Stimulated activated naive CD8-positive, alpha-beta T cell treated with anti-CD3 and anti-CD28 coated beads, Interleukin-15, Interleukin-2, amounts not matched to agents 100 U/mL and 50 U/mL, for 24 hours (primary cell): ENCODE measurements around the gene C1QTNF1.

Experiments used
- ATAC-seq: fragments of 150-1000 bp; cut with Tn5 transposase; one replicate; pipeline ENCODE4 v1.10.0; 2021
- DNase-seq: peaks from one replicate; pipeline ENCODE4 v3.0.0; 2021

Gene C1QTNF1, protein sequence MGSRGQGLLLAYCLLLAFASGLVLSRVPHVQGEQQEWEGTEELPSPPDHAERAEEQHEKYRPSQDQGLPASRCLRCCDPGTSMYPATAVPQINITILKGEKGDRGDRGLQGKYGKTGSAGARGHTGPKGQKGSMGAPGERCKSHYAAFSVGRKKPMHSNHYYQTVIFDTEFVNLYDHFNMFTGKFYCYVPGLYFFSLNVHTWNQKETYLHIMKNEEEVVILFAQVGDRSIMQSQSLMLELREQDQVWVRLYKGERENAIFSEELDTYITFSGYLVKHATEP

DNA sequence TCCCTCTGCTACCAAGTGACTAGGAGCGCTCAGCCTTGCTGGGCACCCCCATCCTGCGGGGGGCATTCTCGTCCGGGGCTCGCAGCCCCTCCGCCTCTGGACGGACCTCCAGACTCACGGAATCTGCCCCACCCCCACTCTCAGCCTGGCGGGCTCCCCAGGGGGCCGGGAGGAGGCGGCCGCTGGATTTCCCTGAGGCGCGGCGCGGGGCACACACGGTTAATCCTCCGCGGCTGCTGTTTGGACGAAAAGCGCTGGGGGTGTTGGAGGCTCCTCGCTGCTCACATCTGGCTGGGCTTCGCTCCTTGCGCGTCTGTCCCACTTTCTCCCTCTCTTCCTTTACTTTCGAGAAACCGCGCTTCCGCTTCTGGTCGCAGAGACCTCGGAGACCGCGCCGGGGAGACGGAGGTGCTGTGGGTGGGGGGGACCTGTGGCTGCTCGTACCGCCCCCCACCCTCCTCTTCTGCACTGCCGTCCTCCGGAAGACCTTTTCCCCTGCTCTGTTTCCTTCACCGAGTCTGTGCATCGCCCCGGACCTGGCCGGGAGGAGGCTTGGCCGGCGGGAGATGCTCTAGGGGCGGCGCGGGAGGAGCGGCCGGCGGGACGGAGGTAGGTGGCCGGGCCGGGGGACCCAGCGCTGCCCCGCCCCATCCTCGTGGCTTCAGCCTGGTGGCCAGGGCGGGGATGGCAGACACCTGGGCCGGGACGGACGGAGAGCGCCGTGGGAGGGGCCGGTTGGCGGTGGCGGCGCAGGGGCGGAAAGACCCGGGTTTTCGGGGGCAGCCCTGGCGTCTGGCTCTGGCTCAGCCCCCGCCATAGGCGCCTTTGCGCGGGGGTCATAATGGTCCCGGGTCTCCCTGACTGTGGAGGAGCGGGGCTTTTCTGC is at the start of gene C1QTNF1:
Gene C1QTNF1 (plus strand): TSS at position 284 of the 886 bp plus-strand sequence. CDS start 19,800 bp downstream, outside the sequence.
- DNase-seq = peak; percentile 58

DNA sequence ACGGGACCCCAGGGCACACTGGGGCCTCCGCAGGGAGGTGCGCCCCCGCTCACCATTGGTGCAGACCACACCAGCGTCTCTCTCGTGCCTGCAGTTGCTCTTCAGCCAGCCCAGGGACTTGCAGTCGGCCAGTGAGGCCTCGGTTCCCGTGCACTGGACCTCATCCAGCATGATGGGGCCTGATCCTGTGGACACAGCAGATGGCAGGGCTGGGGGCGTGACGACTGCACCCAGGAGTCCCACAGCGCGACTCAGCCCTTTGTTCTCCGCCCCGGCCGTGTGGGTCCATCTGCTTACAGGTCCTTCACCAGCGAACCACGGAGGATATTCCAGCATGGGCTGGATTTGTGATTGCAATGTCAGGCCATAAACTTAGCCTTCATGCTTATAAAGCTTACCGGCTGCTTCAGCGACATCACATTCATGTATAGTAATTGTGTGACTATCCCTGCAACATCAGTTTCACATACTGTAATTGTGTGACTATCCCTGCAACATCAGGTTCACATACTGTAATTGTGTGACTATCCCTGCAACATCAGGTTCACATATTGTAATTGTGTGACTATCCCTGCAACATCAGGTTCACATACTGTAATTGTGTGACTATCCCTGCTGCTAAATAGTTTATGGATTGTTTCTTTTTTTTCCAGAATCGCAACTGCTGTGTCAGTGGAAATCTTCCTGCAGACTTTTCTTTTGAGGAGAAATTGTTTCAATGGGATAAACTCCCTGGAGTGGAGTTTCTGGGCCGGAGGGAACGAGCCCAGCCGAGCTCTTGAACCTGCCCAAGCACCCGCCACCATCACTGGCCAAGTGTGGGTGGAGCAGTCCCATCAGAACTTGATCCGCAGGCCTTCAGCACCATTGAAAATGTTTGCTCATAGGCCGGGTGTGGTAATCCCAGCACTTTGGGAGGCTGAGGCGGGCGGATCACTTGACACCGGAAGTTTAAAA is 49.1 kb upstream of the C1QTNF1 start:
- ATAC-seq = no peak
- DNase-seq = no peak

More for the DNA sequence above, at the start of gene C1QTNF1:
- ATAC-seq = peak; percentile 67

DNA sequence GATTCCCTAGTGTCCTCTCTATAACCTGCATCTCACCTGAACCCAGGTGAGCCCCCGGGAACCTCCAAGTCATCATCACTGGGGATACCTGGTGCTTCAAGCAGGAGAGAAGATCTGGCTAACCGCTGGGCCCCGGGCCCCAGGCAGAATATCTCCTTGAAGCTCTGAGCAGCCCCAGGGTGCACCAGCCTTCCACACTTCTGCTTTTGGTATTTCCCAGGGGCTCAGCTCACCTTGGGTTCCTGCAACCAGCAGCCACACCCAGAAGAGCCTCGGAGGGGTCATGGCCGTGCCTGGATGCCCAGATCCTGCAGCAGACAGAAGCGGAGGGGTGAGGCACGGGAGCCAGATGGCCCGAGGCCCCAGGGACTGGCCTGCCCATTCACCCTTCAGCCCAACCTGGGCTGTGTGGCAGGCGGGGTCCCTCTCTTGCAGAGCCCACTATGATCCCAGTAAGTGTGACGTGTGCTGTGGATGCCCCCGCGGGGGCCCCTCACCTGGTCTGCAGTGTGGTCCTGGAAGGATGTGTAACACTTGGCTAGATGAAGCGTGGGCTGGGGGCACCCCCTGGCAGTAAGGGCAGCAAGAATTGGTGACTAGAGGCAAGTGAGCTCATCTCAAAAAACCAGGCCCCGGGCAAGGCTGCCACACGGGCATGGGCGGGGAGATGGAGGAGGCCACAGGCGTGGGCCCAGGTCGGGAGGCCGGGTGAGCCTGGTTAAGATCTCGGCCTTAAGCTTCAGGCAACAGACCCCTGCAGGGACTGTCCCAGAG is 46.9 kb upstream of the C1QTNF1 start:
- ATAC-seq = no peak
- no peak for DNase-seq

DNA sequence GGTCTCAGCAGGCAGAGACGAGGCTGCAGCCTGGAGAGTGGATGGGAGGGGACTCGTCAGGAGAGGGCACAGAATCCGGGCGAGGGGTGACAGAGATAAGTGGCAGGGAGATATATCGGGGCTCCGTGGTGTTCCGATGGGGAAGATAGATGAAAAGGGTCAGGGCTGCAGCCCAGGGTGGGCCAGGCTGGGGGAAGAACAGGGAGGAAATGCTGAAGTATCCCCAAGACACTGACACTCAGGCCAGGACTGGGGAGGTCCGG is 46.4 kb upstream of the C1QTNF1 start:
- ATAC-seq (no peak), DNase-seq (no peak)

- DNase-seq = no peak
- no peak for ATAC-seq
These were observed 45.7 kb upstream of the C1QTNF1 start for GRCh38 chr17:78977997-78978973.

- ATAC-seq (peak; percentile 58), DNase-seq (peak; percentile 28)
These were observed 44.0 kb upstream of the C1QTNF1 start, which contains the start of gene LGALS3BP for GRCh38 chr17:78979780-78980623. Gene LGALS3BP (minus strand): TSS chr17:78979923. CDS start chr17:78977191, 2,732 bp downstream.

- ATAC-seq = no peak
- no peak for DNase-seq
These were observed 43.4 kb upstream of the C1QTNF1 start for GRCh38 chr17:78980624-78980972.

DNA sequence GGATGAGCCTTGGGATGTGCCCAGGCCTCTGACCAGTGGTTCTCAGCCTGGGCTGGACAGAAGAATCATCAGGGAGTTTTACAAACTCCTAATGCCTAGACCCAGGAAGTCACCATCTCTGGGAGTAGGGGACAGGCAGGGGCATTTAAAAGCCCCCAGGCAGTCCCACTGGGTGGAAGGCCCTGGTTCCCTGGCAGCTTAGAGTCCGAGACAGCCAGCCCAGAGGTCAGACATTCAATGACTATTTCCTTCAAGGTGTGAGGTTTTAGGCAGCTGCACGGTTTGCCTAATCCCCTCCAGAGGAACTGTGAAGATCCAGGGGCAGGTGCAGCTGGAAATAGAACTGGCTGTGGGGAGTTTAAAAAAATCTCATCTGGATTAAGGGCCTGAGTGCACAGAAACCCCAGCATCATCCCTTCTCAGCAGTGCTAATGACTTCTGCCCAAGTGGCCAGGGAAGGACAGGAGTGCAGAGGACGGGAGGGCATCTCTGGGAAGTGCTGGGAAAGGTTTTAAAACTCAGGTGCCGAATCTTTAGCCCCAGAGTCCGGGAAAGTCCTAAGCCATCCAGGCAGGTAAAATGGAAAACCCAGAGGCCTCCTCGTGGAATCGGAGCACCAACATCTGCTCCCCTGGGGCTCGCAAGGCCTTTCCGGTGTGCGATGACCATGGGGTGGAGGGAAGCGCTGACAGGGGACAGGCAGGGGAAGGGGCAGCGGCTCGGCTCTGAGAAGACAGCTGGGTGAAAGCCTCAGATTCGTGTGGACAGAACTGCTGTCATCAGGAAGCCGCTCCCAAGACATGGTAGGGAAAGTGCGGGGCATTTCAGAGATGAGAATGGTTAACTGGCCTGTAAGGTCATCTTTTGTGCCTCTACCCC is 42.7 kb upstream of the C1QTNF1 start:
- ATAC-seq (no peak), DNase-seq (no peak)

DNA sequence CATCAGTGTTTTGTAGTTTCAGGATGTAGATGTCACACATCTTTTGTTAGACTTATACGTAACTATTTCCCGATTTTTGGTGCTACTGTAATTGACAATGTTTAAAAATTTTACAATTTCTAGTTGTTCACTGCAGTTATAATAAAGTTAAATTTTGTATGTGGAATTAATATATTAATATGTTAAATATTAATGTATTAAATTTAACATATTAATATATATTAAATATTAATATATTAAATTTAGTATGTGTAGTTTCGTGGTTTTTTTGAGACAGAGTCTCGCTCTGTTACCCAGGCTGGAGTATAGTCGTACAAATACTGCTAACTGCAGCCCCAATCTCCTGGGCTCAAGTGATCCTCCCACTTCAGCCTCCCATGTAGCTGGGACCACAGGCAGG is 38.6 kb upstream of the C1QTNF1 start:
- no peak for ATAC-seq
- no peak for DNase-seq

- ATAC-seq (peak; percentile 55), DNase-seq (no peak)
These were observed 37.8 kb upstream of the C1QTNF1 start for GRCh38 chr17:78986048-78986648.

DNA sequence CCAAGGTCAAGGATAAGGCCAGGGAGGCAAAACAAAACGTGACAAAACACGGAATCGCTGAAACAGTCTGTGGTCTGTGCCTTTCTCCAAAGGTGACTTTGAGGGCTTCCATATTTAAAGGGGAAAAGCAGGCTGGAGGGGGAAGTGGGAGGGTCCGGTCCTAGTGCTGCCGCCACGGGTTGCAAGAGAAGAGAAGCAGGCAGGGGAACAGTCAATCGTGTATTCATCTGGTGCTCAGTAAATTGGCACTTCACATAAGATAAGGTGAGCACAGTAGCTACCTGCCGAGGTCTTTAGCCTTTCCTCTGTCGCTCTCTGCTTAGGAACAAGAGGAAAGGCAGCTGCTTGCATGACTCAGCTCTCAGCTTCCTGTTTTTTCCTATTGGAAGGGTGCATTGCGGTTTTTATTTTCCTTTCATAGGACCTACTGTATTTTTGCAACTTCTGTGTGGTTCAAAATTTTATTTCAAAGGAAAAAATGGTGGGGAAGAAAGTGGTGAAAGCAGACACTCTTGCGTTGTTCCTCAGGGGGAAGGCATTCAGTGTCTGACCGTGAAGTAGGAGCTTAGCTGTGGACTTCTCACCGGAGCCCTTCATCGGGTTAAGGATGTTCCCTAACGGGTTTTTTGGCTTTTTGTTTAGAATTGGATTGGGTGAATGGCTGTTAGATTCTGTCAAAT is 37.2 kb upstream of the C1QTNF1 start:
- DNase-seq = no peak

DNA sequence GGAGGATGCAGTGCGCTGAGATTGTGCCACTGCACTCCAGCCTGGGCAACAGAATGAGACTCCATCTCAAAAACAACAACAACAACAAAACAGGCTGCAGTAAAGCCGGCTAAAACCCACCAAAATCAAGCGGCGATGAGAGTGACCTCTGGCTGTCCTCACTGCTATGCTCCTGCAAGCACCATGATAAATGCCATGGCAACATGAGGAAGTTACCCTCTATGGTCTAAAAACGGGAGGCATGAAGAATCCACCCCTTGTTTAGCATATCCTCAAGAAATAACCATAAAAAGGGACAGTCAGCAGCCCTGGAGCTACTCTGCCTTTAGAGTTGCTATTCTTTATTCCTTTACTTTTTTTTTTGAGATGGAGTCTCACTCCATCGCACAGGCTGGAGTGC is 35.8 kb upstream of the C1QTNF1 start:
- DNase-seq (no peak), ATAC-seq (no peak)

More for the DNA sequence above, 37.2 kb upstream of the C1QTNF1 start:
- ATAC-seq = peak; percentile 23

DNA sequence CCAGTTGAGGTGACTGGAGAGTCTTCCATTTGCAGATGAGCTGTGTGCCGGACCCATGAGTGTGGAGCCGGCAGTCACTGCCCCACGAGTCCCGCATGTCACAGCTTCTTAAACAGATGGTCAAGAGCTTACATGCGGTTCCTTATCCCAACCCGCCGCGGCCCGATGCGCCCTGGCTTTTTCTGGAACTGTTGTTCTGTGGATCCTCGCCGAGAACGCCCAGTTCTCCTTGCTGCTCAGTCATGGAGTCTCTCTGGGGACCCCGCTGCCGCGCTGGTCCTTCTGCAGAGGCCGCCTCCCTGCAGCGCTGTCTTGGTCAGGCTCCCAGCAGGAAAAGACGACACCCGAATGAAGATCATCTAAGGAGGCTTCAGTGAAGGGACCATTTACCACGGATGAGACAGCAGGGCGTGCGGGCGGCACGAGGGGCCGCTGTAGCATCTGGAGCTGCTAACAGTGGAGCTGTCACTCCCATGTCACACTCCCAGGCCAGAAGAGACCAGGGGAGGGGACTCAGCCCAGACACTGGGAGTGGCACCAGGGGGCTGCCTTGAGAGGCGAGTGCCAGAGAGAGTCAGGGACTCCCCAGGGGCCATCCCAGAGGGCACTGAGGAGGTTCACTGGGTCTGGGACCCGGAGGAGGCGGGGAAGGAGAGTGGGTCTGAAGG is 33.5 kb upstream of the C1QTNF1 start:
- DNase-seq = no peak
- ATAC-seq = no peak

- ATAC-seq = no peak
- DNase-seq = no peak
These were observed 32.8 kb upstream of the C1QTNF1 start for GRCh38 chr17:78991017-78991738.

DNA sequence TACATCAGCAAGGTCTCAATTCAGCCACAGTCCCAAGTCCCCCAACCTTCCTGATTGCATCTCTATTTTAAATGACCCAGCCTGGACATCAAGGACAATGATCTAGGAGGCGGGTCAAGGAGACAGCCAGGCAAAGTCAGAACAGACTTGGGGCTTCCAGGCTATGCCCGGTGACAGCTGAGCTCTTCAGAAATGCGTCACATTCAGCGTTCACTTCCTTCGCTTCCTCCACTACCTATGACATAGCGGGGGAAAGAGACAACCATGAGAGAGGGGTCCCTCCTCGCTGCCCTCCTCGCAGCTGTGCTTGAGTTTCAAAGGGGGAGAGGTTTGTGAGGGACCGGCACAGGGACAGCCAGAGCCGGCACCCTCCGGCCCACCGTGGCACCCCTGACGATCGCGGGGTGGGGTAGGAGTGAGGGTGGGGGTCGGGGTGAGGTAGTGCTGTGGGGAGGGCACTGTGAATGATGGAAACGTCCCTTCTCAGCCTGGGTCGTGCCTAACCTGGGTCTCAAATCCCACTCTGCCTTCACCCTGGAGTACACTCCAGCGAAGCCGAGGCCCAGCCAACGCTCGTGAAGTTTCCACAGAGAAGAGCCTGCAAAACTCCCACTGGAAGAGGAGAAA is 31.9 kb upstream of the C1QTNF1 start:
- no peak for ATAC-seq
- DNase-seq = no peak
